Measurements from ENCODE around the gene ANKS6.

Gene ANKS6

GRCh38 chr9:98794802-98795201, 1.6 kb downstream of the ANKS6 start:
- H3K4me3 ChIP-seq (ENCODE audit: low read length), result no peak overlapping the region

GRCh38 chr9:98793031-98793430, 3.3 kb downstream of the ANKS6 start:
- no CpG with 5 or more reads among the region's 2 CpGs for WGBS (ENCODE audit: extremely low coverage, insufficient coverage, low lambda C conversion rate)
- Histone ChIP-seq H4K5ac (ENCODE audit: low read length) (no peak overlapping the region), H3K36me3 (ENCODE audit: control insufficient read depth, insufficient read depth, low read length) (no peaks in the 10 kb centered on the region)

More at GRCh38 chr9:98794802-98795201, 1.6 kb downstream of the ANKS6 start:
- Histone ChIP-seq H2AK5ac (ENCODE audit: low read length) (no peak overlapping the region), H3K9ac (ENCODE audit: low read length) (peak overlapping the region; percentile 74), H2BK15ac (replicated peaks; ENCODE audit: low read depth) (no peak overlapping the region), H3K4ac (ENCODE audit: low read depth, low read length) (no peak overlapping the region), H3K4me2 (ENCODE audit: low read length) (peak overlapping the region; percentile 4), H4K8ac (ENCODE audit: low read depth, low read length) (no peak overlapping the region), H3K18ac (ENCODE audit: low read length) (no peak overlapping the region), H2BK120ac (ENCODE audit: low read depth, low read length) (no peak overlapping the region), H3K56ac (ENCODE audit: low read length) (no peak overlapping the region), H3K23ac (ENCODE audit: low read length) (no peak overlapping the region), H2BK5ac (ENCODE audit: low read length) (no peak overlapping the region), H3K4me1 (ENCODE audit: control insufficient read depth, low read depth, low read length) (peaks cover 17% of the 10 kb centered on the region), H3K79me2 (ENCODE audit: control insufficient read depth, insufficient read depth, low read length) (peaks cover 15% of the 10 kb centered on the region), H4K5ac (ENCODE audit: low read length) (no peak overlapping the region), H3K27me3 (ENCODE audit: insufficient read depth, low read length, poor library complexity) (no peaks in the 10 kb centered on the region), H3K27ac (ENCODE audit: low read depth, low read length) (no peak overlapping the region), H3K36me3 (ENCODE audit: control insufficient read depth, insufficient read depth, low read length) (no peaks in the 10 kb centered on the region), H3K79me1 (ENCODE audit: low read length) (peaks cover 21% of the 10 kb centered on the region)
- no peak for DNase-seq
- WGBS (ENCODE audit: extremely low coverage, insufficient coverage, low lambda C conversion rate), result no CpG with 5 or more reads among the region's 3 CpGs

GRCh38 chr9:98791608-98792490, 4.5 kb downstream of the ANKS6 start:
- no CpG with 5 or more reads among the region's 18 CpGs for WGBS (ENCODE audit: extremely low coverage, insufficient coverage, low lambda C conversion rate)
- Histone ChIP-seq H3K79me1 (ENCODE audit: low read length) (peaks cover 22% of the 10 kb centered on the region), H3K27ac (ENCODE audit: low read depth, low read length) (no peak overlapping the region), H4K8ac (ENCODE audit: low read depth, low read length) (no peak overlapping the region), H2BK15ac (replicated peaks; ENCODE audit: low read depth) (no peak overlapping the region), H3K79me2 (ENCODE audit: control insufficient read depth, insufficient read depth, low read length) (peaks cover 15% of the 10 kb centered on the region), H4K5ac (ENCODE audit: low read length) (no peak overlapping the region), H3K36me3 (ENCODE audit: control insufficient read depth, insufficient read depth, low read length) (no peaks in the 10 kb centered on the region), H3K56ac (ENCODE audit: low read length) (peak overlapping the region; percentile 20), H3K4me2 (ENCODE audit: low read length) (no peak overlapping the region), H3K4me1 (ENCODE audit: control insufficient read depth, low read depth, low read length) (peaks cover 17% of the 10 kb centered on the region), H3K18ac (ENCODE audit: low read length) (no peak overlapping the region), H3K23ac (ENCODE audit: low read length) (no peak overlapping the region), H3K9ac (ENCODE audit: low read length) (peak overlapping the region; percentile 5), H2BK120ac (ENCODE audit: low read depth, low read length) (no peak overlapping the region), H3K4ac (ENCODE audit: low read depth, low read length) (no peak overlapping the region), H2BK5ac (ENCODE audit: low read length) (no peak overlapping the region), H2AK5ac (ENCODE audit: low read length) (peak overlapping the region; percentile 29), H3K4me3 (ENCODE audit: low read length) (no peak overlapping the region), H3K27me3 (ENCODE audit: insufficient read depth, low read length, poor library complexity) (no peaks in the 10 kb centered on the region)
- peak; percentile 62 for DNase-seq

More at GRCh38 chr9:98793031-98793430, 3.3 kb downstream of the ANKS6 start:
- DNase-seq, result no peak
- no peak overlapping the region for H3K56ac ChIP-seq (ENCODE audit: low read length)
- H2BK5ac ChIP-seq (ENCODE audit: low read length), result no peak overlapping the region
- H2AK5ac ChIP-seq (ENCODE audit: low read length), result no peak overlapping the region
- no peak overlapping the region for H2BK120ac ChIP-seq (ENCODE audit: low read depth, low read length)
- H3K79me1 ChIP-seq (ENCODE audit: low read length), result peaks cover 21% of the 10 kb centered on the region
- no peak overlapping the region for H2BK15ac ChIP-seq (replicated peaks; ENCODE audit: low read depth)
- no peak overlapping the region for H3K27ac ChIP-seq (ENCODE audit: low read depth, low read length)
- H3K18ac ChIP-seq (ENCODE audit: low read length), result no peak overlapping the region
- no peak overlapping the region for H3K4me2 ChIP-seq (ENCODE audit: low read length)
- no peak overlapping the region for H3K4ac ChIP-seq (ENCODE audit: low read depth, low read length)
- no peaks in the 10 kb centered on the region for H3K27me3 ChIP-seq (ENCODE audit: insufficient read depth, low read length, poor library complexity)
- no peak overlapping the region for H3K9ac ChIP-seq (ENCODE audit: low read length)
- H4K8ac ChIP-seq (ENCODE audit: low read depth, low read length), result no peak overlapping the region
- no peak overlapping the region for H3K23ac ChIP-seq (ENCODE audit: low read length)
- peaks cover 15% of the 10 kb centered on the region for H3K79me2 ChIP-seq (ENCODE audit: control insufficient read depth, insufficient read depth, low read length)
- H3K4me1 ChIP-seq (ENCODE audit: control insufficient read depth, low read depth, low read length), result peaks cover 17% of the 10 kb centered on the region
- H3K4me3 ChIP-seq (ENCODE audit: low read length), result no peak overlapping the region

- H2BK5ac ChIP-seq (ENCODE audit: low read length), result no peak overlapping the region
- no peak overlapping the region for H3K27ac ChIP-seq (ENCODE audit: low read depth, low read length)
- H3K79me2 ChIP-seq (ENCODE audit: control insufficient read depth, insufficient read depth, low read length), result peaks cover 15% of the 10 kb centered on the region
- no CpG with 5 or more reads among the region's 10 CpGs for WGBS (ENCODE audit: extremely low coverage, insufficient coverage, low lambda C conversion rate)
- H3K27me3 ChIP-seq (ENCODE audit: insufficient read depth, low read length, poor library complexity), result no peaks in the 10 kb centered on the region
- H2AK5ac ChIP-seq (ENCODE audit: low read length), result no peak overlapping the region
- no peak overlapping the region for H2BK15ac ChIP-seq (replicated peaks; ENCODE audit: low read depth)
- H3K56ac ChIP-seq (ENCODE audit: low read length), result no peak overlapping the region
- no peaks in the 10 kb centered on the region for H3K36me3 ChIP-seq (ENCODE audit: control insufficient read depth, insufficient read depth, low read length)
- H3K4ac ChIP-seq (ENCODE audit: low read depth, low read length), result no peak overlapping the region
- peak; percentile 93 for DNase-seq
- peaks cover 17% of the 10 kb centered on the region for H3K4me1 ChIP-seq (ENCODE audit: control insufficient read depth, low read depth, low read length)
- H3K4me2 ChIP-seq (ENCODE audit: low read length), result no peak overlapping the region
- no peak overlapping the region for H4K5ac ChIP-seq (ENCODE audit: low read length)
- H3K9ac ChIP-seq (ENCODE audit: low read length), result peak overlapping the region; percentile 5
- H3K4me3 ChIP-seq (ENCODE audit: low read length), result no peak overlapping the region
- H4K8ac ChIP-seq (ENCODE audit: low read depth, low read length), result no peak overlapping the region
- H3K23ac ChIP-seq (ENCODE audit: low read length), result no peak overlapping the region
- H2BK120ac ChIP-seq (ENCODE audit: low read depth, low read length), result no peak overlapping the region
- H3K18ac ChIP-seq (ENCODE audit: low read length), result no peak overlapping the region
- peaks cover 22% of the 10 kb centered on the region for H3K79me1 ChIP-seq (ENCODE audit: low read length)
These were observed 5.3 kb downstream of the ANKS6 start for GRCh38 chr9:98790842-98791607.

GRCh38 chr9:98790134-98790841, 6.1 kb downstream of the ANKS6 start:
- H3K79me2 ChIP-seq (ENCODE audit: control insufficient read depth, insufficient read depth, low read length), result peaks cover 13% of the 10 kb centered on the region
- no peaks in the 10 kb centered on the region for H3K27me3 ChIP-seq (ENCODE audit: insufficient read depth, low read length, poor library complexity)
- H2AK5ac ChIP-seq (ENCODE audit: low read length), result no peak overlapping the region
- H3K27ac ChIP-seq (ENCODE audit: low read depth, low read length), result no peak overlapping the region
- no peak overlapping the region for H3K23ac ChIP-seq (ENCODE audit: low read length)
- no CpG with 5 or more reads among the region's 25 CpGs for WGBS (ENCODE audit: extremely low coverage, insufficient coverage, low lambda C conversion rate)
- DNase-seq, result no peak
- H2BK5ac ChIP-seq (ENCODE audit: low read length), result no peak overlapping the region
- H3K4me2 ChIP-seq (ENCODE audit: low read length), result no peak overlapping the region
- H3K36me3 ChIP-seq (ENCODE audit: control insufficient read depth, insufficient read depth, low read length), result no peaks in the 10 kb centered on the region
- H2BK120ac ChIP-seq (ENCODE audit: low read depth, low read length), result no peak overlapping the region
- H3K4ac ChIP-seq (ENCODE audit: low read depth, low read length), result no peak overlapping the region
- H3K4me1 ChIP-seq (ENCODE audit: control insufficient read depth, low read depth, low read length), result peaks cover 15% of the 10 kb centered on the region
- H4K8ac ChIP-seq (ENCODE audit: low read depth, low read length), result no peak overlapping the region
- no peak overlapping the region for H4K5ac ChIP-seq (ENCODE audit: low read length)
- H3K79me1 ChIP-seq (ENCODE audit: low read length), result peaks cover 21% of the 10 kb centered on the region
- no peak overlapping the region for H3K56ac ChIP-seq (ENCODE audit: low read length)
- no peak overlapping the region for H3K9ac ChIP-seq (ENCODE audit: low read length)
- H3K18ac ChIP-seq (ENCODE audit: low read length), result no peak overlapping the region
- no peak overlapping the region for H2BK15ac ChIP-seq (replicated peaks; ENCODE audit: low read depth)
- no peak overlapping the region for H3K4me3 ChIP-seq (ENCODE audit: low read length)

All from mesendoderm (in vitro differentiated cells).